Panc1 (cell line): ENCODE results near the gene KCP. TPM values are rescaled to one million over a fixed set of nuclear protein-coding genes. Genes with fewer than 3 reads are reported as not detected.

ENCODE experiments used
- ATAC-seq: fragments of 200-7000 bp; cut with Tn5 transposase; 2 replicates; pipeline ENCODE4 v1.9.1; 2020; ENCODE audit warnings: mild to moderate bottlenecking, moderate library complexity
- BruUV-seq: library from RNA; stranded (reverse); fragments of 400-500 nt; replicated peaks from 2 replicates; lab custom pipeline; 2021; lab: Mats Ljungman, UMichigan
- CTCF ChIA-PET: fragments of 300-600 bp; sonication (Branson Sonifier 250); formaldehyde crosslinking; loops from one replicate; lab custom pipeline; 2022; ENCODE audit warnings: antibody characterized with exemption; lab: Charles Lee
- POLR2A ChIA-PET: fragments of 300-600 bp; sonication (Branson Sonifier 250); formaldehyde crosslinking; loops from one replicate; lab custom pipeline; 2022; ENCODE audit warnings: antibody characterized with exemption; lab: Charles Lee
- DNase-seq: peaks from one replicate; pipeline ENCODE4 v3.0.0-alpha.2; 2010; ENCODE audit warnings: low read depth, low spot score
- H3K27ac ChIP-seq: 2 replicates; pipeline ENCODE4 v1.5.1; 2011; ENCODE audit warnings: mild to moderate bottlenecking, low read length, inconsistent platforms
- H3K27me3 ChIP-seq: fragments of 200-500 bp; sonication (Bioruptor generic); 2 replicates; pipeline ENCODE4 v1.6.0; 2014; ENCODE audit warnings: low read length, inconsistent platforms; ENCODE audit not compliant: control insufficient read depth, insufficient read depth
- H3K36me3 ChIP-seq: fragments of 200-500 bp; sonication (Bioruptor generic); 2 replicates; pipeline ENCODE4 v1.5.1; 2014; ENCODE audit warnings: inconsistent platforms, mild to moderate bottlenecking, low read length, moderate library complexity; ENCODE audit not compliant: control insufficient read depth, insufficient read depth
- H3K4me1 ChIP-seq: 2 replicates; pipeline ENCODE4 v1.5.1; 2011; ENCODE audit warnings: inconsistent platforms, mild to moderate bottlenecking, low read length, moderate library complexity; ENCODE audit not compliant: control insufficient read depth, insufficient read depth
- H3K4me3 ChIP-seq, 2 experiments: 2 replicates each; pipeline ENCODE4 v1.5.1; 2011 to 2012; ENCODE audit warnings: low read depth in 2 of 2, low read length in 2 of 2, mild to moderate bottlenecking in 2 of 2, inconsistent platforms in 1 of 2, moderate library complexity in 1 of 2
- H3K9me3 ChIP-seq: fragments of 200-500 bp; sonication (Bioruptor generic); 2 replicates; pipeline ENCODE4 v1.5.1; 2014; ENCODE audit warnings: low read depth, mild to moderate bottlenecking, inconsistent platforms, low read length, moderate library complexity; ENCODE audit not compliant: control insufficient read depth, insufficient read depth
- POLR2AphosphoS5 ChIP-seq: IDR thresholded peaks from 2 replicates; pipeline ENCODE4 v1.6.1; 2012; ENCODE audit warnings: mild to moderate bottlenecking, low read depth, low read length, moderate library complexity
- SIN3A ChIP-seq: IDR thresholded peaks from 2 replicates; pipeline ENCODE4 v1.6.1; 2012; ENCODE audit warnings: low read depth, mild to moderate bottlenecking, low read length, moderate library complexity, borderline replicate concordance; ENCODE audit not compliant: insufficient read depth
- TCF7L2 ChIP-seq: IDR thresholded peaks from 2 replicates; pipeline ENCODE4 v1.6.1; 2011; ENCODE audit warnings: mild to moderate bottlenecking, low read depth, low read length, inconsistent platforms
- in situ Hi-C: cut with HindIII; loops from 2 replicates; pipeline ENCODE4 v1.10.0; 2016; ENCODE audit warnings: low sequenced_read_pairs, low pct_unique_long_range_greater_than_20kb
- intact Hi-C: fragments of 100-400 bp; cut with micrococcal nuclease; formaldehyde crosslinking; loops from one replicate; pipeline ENCODE4 v1.10.0; 2022; ENCODE audit not compliant: unreplicated experiment
- total RNA-seq: library from RNA; stranded (reverse); gene quantifications from one replicate; pipeline ENCODE4 v1.2.1, GENCODE V29; 2021; ENCODE audit not compliant: unreplicated experiment
- TF ChIP-seq, protein P1 (sequence below), 2 experiments: IDR thresholded peaks; 2 replicates each; pipeline ENCODE4 v1.6.1; 2011 to 2012; ENCODE audit warnings: low read depth in 2 of 2, control low read depth in 1 of 2, low read length in 1 of 2, mild to moderate bottlenecking in 1 of 2, moderate library complexity in 1 of 2; ENCODE audit not compliant: insufficient read depth in 1 of 2
- TF ChIP-seq, protein P2 (sequence below): fragments of 450-650 bp; IDR thresholded peaks from 2 replicates; pipeline ENCODE4 v1.5.1; 2017; ENCODE audit warnings: mild to moderate bottlenecking

KCP gene
- total RNA-seq, 1 experiment from 2014 or later = 0.13 TPM

DNA sequence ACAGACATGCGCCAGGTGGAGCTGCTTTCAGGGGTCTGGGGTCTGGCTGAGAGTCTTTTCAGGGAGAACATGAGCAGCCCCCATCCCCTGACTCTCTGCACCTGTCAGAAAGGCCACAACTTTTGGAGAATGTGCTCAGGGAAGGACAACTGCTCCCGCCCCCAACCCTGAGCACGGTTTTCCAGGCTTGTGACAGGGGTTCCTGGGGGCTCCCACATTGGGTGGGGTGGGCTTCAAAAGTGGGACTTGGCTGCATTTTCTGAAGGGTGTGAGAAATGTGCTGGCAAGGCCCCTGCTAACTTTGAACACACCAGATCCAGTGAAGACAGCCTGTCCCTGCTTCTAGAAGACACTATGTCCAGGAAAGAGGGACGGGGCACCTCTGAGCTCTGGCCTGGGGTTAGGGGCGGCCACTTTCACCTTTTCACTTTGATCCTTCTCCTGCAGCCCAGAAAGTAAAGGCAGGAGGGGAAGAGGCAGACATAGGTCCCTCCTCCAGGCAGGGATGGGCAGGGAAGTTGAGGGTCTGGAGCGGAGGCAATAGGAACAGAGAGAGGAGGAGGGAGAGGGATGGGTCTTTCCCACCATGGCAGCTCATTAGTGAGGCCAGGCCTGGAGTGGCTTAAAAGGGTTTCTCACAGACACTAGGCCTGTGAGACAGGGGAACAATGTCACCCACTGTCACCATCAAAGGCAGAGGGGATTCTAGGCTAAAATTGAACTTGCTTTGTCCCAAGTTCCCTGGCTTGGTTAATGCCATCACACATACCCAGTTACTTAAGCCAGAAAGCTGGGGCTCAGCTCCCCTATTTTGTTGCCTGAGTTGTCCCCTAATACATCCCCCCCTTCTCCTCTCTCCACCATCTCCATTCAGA lies 1.5 kb downstream of the KCP start:
- peaks cover 3% of the 10 kb centered on the region; the same call in 1 of the 2 replicates for H3K4me1 ChIP-seq
- ATAC-seq (no peak), DNase-seq (no peak)
- intact Hi-C loops (no loop called here), in situ Hi-C loops (no loop called here)
- TF ChIP-seq, protein P1, sequence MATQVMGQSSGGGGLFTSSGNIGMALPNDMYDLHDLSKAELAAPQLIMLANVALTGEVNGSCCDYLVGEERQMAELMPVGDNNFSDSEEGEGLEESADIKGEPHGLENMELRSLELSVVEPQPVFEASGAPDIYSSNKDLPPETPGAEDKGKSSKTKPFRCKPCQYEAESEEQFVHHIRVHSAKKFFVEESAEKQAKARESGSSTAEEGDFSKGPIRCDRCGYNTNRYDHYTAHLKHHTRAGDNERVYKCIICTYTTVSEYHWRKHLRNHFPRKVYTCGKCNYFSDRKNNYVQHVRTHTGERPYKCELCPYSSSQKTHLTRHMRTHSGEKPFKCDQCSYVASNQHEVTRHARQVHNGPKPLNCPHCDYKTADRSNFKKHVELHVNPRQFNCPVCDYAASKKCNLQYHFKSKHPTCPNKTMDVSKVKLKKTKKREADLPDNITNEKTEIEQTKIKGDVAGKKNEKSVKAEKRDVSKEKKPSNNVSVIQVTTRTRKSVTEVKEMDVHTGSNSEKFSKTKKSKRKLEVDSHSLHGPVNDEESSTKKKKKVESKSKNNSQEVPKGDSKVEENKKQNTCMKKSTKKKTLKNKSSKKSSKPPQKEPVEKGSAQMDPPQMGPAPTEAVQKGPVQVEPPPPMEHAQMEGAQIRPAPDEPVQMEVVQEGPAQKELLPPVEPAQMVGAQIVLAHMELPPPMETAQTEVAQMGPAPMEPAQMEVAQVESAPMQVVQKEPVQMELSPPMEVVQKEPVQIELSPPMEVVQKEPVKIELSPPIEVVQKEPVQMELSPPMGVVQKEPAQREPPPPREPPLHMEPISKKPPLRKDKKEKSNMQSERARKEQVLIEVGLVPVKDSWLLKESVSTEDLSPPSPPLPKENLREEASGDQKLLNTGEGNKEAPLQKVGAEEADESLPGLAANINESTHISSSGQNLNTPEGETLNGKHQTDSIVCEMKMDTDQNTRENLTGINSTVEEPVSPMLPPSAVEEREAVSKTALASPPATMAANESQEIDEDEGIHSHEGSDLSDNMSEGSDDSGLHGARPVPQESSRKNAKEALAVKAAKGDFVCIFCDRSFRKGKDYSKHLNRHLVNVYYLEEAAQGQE (IDR thresholded peaks at IDR 0.05; ENCODE audit: insufficient read depth in 1 of 2, low read depth in 2 of 2, low read length in 1 of 2) = no peak
- no peak for TF ChIP-seq SIN3A
- H3K27me3 ChIP-seq = no peaks in the 10 kb centered on the region
- no peaks in the 10 kb centered on the region for H3K9me3 ChIP-seq
- no peaks in the 10 kb centered on the region for H3K36me3 ChIP-seq
- no TSS peak for BruUV-seq
- ChIA-PET CTCF (no interaction called here), POLR2A (no interaction called here)
- H3K4me3 ChIP-seq = no peak overlapping the region
- no peak overlapping the region for H3K27ac ChIP-seq

DNA sequence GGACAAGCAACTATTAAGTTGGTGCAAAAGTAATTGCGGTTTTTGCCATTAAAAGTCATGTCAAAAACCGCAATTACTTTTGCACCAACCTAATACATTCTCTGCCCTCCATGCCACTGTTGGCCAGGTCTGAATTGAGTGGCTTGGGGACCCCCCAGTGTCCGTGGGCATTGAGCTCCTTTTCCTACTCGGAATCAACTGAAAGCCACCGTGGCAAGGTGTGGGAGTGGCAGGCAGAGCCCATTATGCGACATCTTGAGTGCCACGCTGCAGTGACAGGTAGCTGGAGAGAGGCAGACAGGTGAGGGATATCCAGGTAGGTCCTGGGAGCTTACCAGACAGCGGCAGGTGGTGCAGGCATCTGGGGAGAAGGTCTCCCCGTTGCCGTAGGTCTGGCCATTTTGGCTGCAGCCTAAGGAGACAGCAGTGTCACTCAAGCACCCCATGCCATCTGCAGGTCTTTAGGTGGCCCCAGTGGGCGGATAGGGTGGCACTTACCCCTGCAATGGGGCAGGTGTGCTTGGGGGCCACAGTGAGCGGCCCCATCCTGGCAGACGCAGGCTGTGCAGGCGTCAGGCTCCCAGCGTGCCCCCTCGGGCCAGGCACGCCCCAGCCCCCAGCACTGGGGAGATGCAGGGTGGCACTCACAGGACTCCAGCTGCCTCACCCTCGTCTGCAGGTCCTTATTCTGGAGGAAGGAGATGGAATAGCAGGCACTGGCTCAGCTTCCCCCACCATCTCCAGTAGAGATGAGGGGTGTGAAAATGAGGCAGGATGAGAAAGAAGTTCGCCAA lies 3.5 kb downstream of the KCP start:
- DNase-seq (no peak), ATAC-seq (no peak)
- Histone ChIP-seq H3K36me3 (no peaks in the 10 kb centered on the region), H3K4me3 (no peak overlapping the region), H3K9me3 (no peaks in the 10 kb centered on the region), H3K4me1 (peaks cover 5% of the 10 kb centered on the region; the same call in 1 of the 2 replicates), H3K27me3 (no peaks in the 10 kb centered on the region), H3K27ac (no peak overlapping the region)
- TF ChIP-seq, protein P2, sequence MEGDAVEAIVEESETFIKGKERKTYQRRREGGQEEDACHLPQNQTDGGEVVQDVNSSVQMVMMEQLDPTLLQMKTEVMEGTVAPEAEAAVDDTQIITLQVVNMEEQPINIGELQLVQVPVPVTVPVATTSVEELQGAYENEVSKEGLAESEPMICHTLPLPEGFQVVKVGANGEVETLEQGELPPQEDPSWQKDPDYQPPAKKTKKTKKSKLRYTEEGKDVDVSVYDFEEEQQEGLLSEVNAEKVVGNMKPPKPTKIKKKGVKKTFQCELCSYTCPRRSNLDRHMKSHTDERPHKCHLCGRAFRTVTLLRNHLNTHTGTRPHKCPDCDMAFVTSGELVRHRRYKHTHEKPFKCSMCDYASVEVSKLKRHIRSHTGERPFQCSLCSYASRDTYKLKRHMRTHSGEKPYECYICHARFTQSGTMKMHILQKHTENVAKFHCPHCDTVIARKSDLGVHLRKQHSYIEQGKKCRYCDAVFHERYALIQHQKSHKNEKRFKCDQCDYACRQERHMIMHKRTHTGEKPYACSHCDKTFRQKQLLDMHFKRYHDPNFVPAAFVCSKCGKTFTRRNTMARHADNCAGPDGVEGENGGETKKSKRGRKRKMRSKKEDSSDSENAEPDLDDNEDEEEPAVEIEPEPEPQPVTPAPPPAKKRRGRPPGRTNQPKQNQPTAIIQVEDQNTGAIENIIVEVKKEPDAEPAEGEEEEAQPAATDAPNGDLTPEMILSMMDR = no peak
- TF ChIP-seq, protein P1 (IDR thresholded peaks at IDR 0.05; ENCODE audit: insufficient read depth in 1 of 2, low read depth in 2 of 2, low read length in 1 of 2) = no peak
- TF ChIP-seq SIN3A (no peak), POLR2AphosphoS5 (no peak), TCF7L2 (no peak)
- POLR2A ChIA-PET = no interaction called here
- BruUV-seq = no TSS peak
- CTCF ChIA-PET = no interaction called here
- in situ Hi-C loops (no loop called here), intact Hi-C loops (no loop called here)
